GM12878 (cell line): Measurements from ENCODE around the gene CTNNA2. TPM values are rescaled to one million over a fixed set of nuclear protein-coding genes. Genes with fewer than 3 reads are reported as not detected.

Experiments used
- ATAC-seq: fragments of 200-7000 bp; cut with Tn5 transposase; 3 replicates; pipeline ENCODE4 v1.9.1; 2020; ENCODE audit warnings: mild to moderate bottlenecking, moderate library complexity
- BruUV-seq: library from RNA; stranded (reverse); fragments of 400-500 nt; replicated peaks from 2 replicates; lab custom pipeline; 2021; lab: Mats Ljungman, UMichigan
- CTCF ChIA-PET: fragments of 300-600 bp; sonication (Branson Sonifier 250); formaldehyde crosslinking; extraction: SDS; loops from one replicate; lab custom pipeline; 2021; ENCODE audit warnings: inconsistent platforms; lab: Yijun Ruan, JAX
- POLR2A ChIA-PET: fragments of 350-600 bp; formaldehyde crosslinking; extraction: SDS; loops from one replicate; lab custom pipeline; 2021; ENCODE audit warnings: inconsistent platforms; lab: Charles Lee
- RAD21 ChIA-PET: fragments of 300-600 bp; sonication (Branson Sonifier 250); formaldehyde crosslinking; loops from one replicate; lab custom pipeline; 2023; ENCODE audit warnings: antibody characterized with exemption; ENCODE audit not compliant: unreplicated experiment; lab: Charles Lee
- SMC1A ChIA-PET: fragments of 300-600 bp; sonication (Branson Sonifier 250); formaldehyde crosslinking; loops from one replicate; lab custom pipeline; 2023; ENCODE audit not compliant: unreplicated experiment, uncharacterized antibody; lab: Charles Lee
- DNase-seq: peaks from one replicate; pipeline ENCODE4 v3.0.0-alpha.2; 2011; ENCODE audit warnings: low read depth, low spot score
- FAIRE-seq: peaks from 3 replicates; lab custom pipeline; 2011; peaks lifted over from hg19 to GRCh38; lab: Jason Lieb, UNC
- H2AFZ ChIP-seq: 2 replicates; pipeline ENCODE4 v1.6.0; 2011; ENCODE audit warnings: low read depth, low read length, control low read depth; ENCODE audit not compliant: control insufficient read depth
- H3K27ac ChIP-seq: 2 replicates; pipeline ENCODE4 v1.5.1; 2011; ENCODE audit warnings: control low read depth; ENCODE audit not compliant: control insufficient read depth, insufficient read depth
- H3K27me3 ChIP-seq, 2 experiments: replicated peaks in 1 of 2; 2 replicates each; pipeline versions ENCODE4 v1.6.0 to v1.6.1; 2011; ENCODE audit warnings: low read length in 1 of 2; ENCODE audit not compliant: control insufficient read depth in 2 of 2, insufficient read depth in 2 of 2
- H3K36me3 ChIP-seq, 2 experiments: 2 replicates each; pipeline ENCODE4 v1.5.1; 2011; ENCODE audit warnings: low read length in 1 of 2; ENCODE audit not compliant: control insufficient read depth in 2 of 2, insufficient read depth in 2 of 2
- H3K4me1 ChIP-seq: 2 replicates; pipeline ENCODE4 v1.6.1; 2011; ENCODE audit warnings: mild to moderate bottlenecking, low read length, moderate library complexity, mixed read lengths; ENCODE audit not compliant: control insufficient read depth, insufficient read depth
- H3K4me2 ChIP-seq: 2 replicates; pipeline ENCODE4 v1.6.0; 2011; ENCODE audit warnings: control low read depth; ENCODE audit not compliant: control insufficient read depth, insufficient read depth
- H3K4me3 ChIP-seq: fragments of 200-600 bp; sonication (generic); 2 replicates; pipeline ENCODE4 v1.5.1; 2016
- H3K79me2 ChIP-seq: 2 replicates; pipeline ENCODE4 v1.6.0; 2011; ENCODE audit warnings: low read length; ENCODE audit not compliant: control insufficient read depth, insufficient read depth
- H3K9ac ChIP-seq: 2 replicates; pipeline ENCODE4 v1.8.0; 2011; ENCODE audit warnings: low read length, control low read depth, mixed read lengths; ENCODE audit not compliant: control insufficient read depth, insufficient read depth
- H3K9me3 ChIP-seq: replicated peaks from 3 replicates; pipeline ENCODE4 v1.5.1; 2011; ENCODE audit warnings: mild to moderate bottlenecking, low read length; ENCODE audit not compliant: control insufficient read depth, insufficient read depth
- H4K20me1 ChIP-seq: 2 replicates; pipeline ENCODE4 v1.6.0; 2011; ENCODE audit not compliant: control insufficient read depth, insufficient read depth
- CEBPB ChIP-seq, 2 experiments: fragments of 150-350 bp in 1 of 2; IDR thresholded peaks; 2 replicates each; pipeline ENCODE4 v1.6.1; 2012 to 2014; ENCODE audit warnings: low read depth in 2 of 2, low read length in 2 of 2, borderline replicate concordance in 1 of 2, inconsistent platforms in 1 of 2
- CREM ChIP-seq: IDR thresholded peaks from 2 replicates; pipeline ENCODE4 v1.6.1; 2014; ENCODE audit warnings: antibody characterized with exemption, low read depth
- DPF2 ChIP-seq: fragments of 450-650 bp; IDR thresholded peaks from 2 replicates; pipeline ENCODE4 v1.6.1; 2017; ENCODE audit warnings: mild to moderate bottlenecking
- ETV6 ChIP-seq, 2 experiments: fragments of 450-650 bp in 1 of 2; IDR thresholded peaks in 1 of 2; conservative IDR thresholded peaks in 1 of 2; 2 replicates each; pipeline ENCODE4 v1.6.1; 2014; ENCODE audit warnings: antibody characterized with exemption in 1 of 2, borderline replicate concordance in 1 of 2, low read depth in 1 of 2, mild to moderate bottlenecking in 1 of 2, moderate library complexity in 1 of 2
- HCFC1 ChIP-seq: fragments of 150-350 bp; IDR thresholded peaks from 2 replicates; pipeline ENCODE4 v1.6.1; 2014; ENCODE audit warnings: low read length
- JUND ChIP-seq: IDR thresholded peaks from 2 replicates; pipeline ENCODE4 v1.6.1; 2012; ENCODE audit warnings: low read depth, mild to moderate bottlenecking, low read length, improper control_type of control experiment, moderate library complexity
- KDM1A ChIP-seq: fragments of 200-600 bp; sonication (generic); IDR thresholded peaks from 2 replicates; pipeline ENCODE4 v1.6.1; 2016; ENCODE audit warnings: borderline replicate concordance
- KLF5 ChIP-seq: fragments of 450-650 bp; IDR thresholded peaks from 2 replicates; pipeline ENCODE4 v1.6.1; 2014; ENCODE audit warnings: mild to moderate bottlenecking; ENCODE audit not compliant: partially characterized antibody
- NFXL1 ChIP-seq: fragments of 450-650 bp; IDR thresholded peaks from 2 replicates; pipeline ENCODE4 v1.6.1; 2017; ENCODE audit warnings: antibody characterized with exemption, mild to moderate bottlenecking, borderline replicate concordance
- POLR2A ChIP-seq: IDR thresholded peaks from 2 replicates; pipeline ENCODE4 v1.6.1; 2011; ENCODE audit warnings: low read depth, mild to moderate bottlenecking, low read length
- POLR2AphosphoS2 ChIP-seq: IDR thresholded peaks from 2 replicates; pipeline ENCODE4 v1.6.1; 2011; ENCODE audit warnings: low read depth, mild to moderate bottlenecking, low read length, improper control_type of control experiment, moderate library complexity
- RCOR1 ChIP-seq: conservative IDR thresholded peaks from 2 replicates; pipeline ENCODE4 v1.6.1; 2012; ENCODE audit warnings: low read depth, low read length, improper control_type of control experiment
- RELA ChIP-seq: fragments of 450-650 bp; IDR thresholded peaks from 2 replicates; pipeline ENCODE4 v1.8.0; 2014; ENCODE audit warnings: borderline replicate concordance; ENCODE audit not compliant: partially characterized antibody
- ZNF207 ChIP-seq: fragments of 450-650 bp; IDR thresholded peaks from 2 replicates; pipeline ENCODE4 v1.6.1; 2014; ENCODE audit warnings: antibody characterized with exemption, mild to moderate bottlenecking, borderline replicate concordance
- WGBS: methylation state at CpG from one replicate; pipeline ENCODE4 v1.1.6; 2016; ENCODE audit warnings: low lambda C conversion rate; ENCODE audit not compliant: insufficient replicate concordance, insufficient coverage; ENCODE audit errors: missing lambda C conversion rate; 5-methylcytosine and 5-hydroxymethylcytosine counted together
- in situ Hi-C: fragments of 300-500 bp; cut with MboI; formaldehyde crosslinking; loops from 9 replicates; pipeline ENCODE4 v1.14.3; 2018; ENCODE audit warnings: mixed read lengths
- intact Hi-C: fragments of 100-400 bp; cut with micrococcal nuclease; formaldehyde crosslinking; loops from one replicate; pipeline ENCODE4 v1.14.2; 2022; ENCODE audit not compliant: unreplicated experiment
- polyA plus RNA-seq, 11 experiments: library from polyadenylated mRNA; depleted of rRNA in 4 of 11; unstranded in 6 of 11; stranded (reverse) in 5 of 11; fragments of >200 nt; fragmentation: Nextera tagmentation in 4 of 11; fragmentation: Illumina TruSeq in 1 of 11; extraction: Ambion mirVana in 4 of 11; extraction: Trizol in 1 of 11; gene quantifications; 1 replicate in 1 of 11; 2 replicates in 10 of 11; pipeline versions ENCODE4 v1.2.1 to v1.2.3, GENCODE V29; 2011 to 2016; ENCODE audit warnings: inconsistent platforms in 2 of 11, missing spikeins in 2 of 11, low read depth in 1 of 11
- total RNA-seq, 4 experiments: library from RNA; depleted of rRNA in 3 of 4; stranded (reverse); fragments of >200 nt in 3 of 4; fragmentation: Illumina TruSeq in 1 of 4; extraction: Trizol in 1 of 4; gene quantifications; 2 replicates each; pipeline versions ENCODE4 v1.2.1 to v1.2.3, GENCODE V29; 2013 to 2021
- TF ChIP-seq, protein P1 (sequence below): fragments of 450-650 bp; IDR thresholded peaks from 2 replicates; pipeline ENCODE4 v1.6.1; 2018; ENCODE audit warnings: borderline replicate concordance, mild to moderate bottlenecking; ENCODE audit not compliant: partially characterized antibody

The CTNNA2 gene
- total and polyA plus RNA-seq, 10 of the 15 experiments (the other 5 are each of a cell fraction or from before 2014, with no cell fraction given), result 2.4 to 36.2 (median 6.6) TPM

DNA sequence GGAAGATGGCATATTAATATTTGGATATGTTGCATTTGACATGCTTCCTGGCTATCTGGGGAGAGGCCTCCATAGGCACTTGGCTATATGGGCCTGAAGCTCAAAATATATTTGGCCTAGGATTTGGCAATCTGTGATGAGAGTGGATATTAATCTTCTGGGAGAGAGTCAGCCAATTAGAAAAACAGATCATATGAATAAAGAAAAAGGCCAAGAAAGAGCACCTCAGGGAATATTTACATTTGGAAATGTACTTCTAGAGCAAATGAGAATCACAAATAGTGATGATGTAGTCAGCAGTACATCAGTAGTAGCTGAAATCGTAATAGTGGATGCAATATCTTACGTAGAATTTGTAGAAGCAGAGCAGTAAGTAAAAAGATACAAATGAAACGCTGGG is 277.0 kb downstream of the CTNNA2 start:
- ChIA-PET POLR2A (no interaction called here), CTCF (no interaction called here), SMC1A (no interaction called here), RAD21 (no interaction called here)
- H3K36me3 ChIP-seq, result no peaks in the 10 kb centered on the region
- H2AFZ ChIP-seq, result no peak overlapping the region
- FAIRE-seq, result no peak
- no peaks in the 10 kb centered on the region for H3K79me2 ChIP-seq
- H3K9ac ChIP-seq, result no peak overlapping the region
- in situ Hi-C loops, result no loop called here
- H3K4me2 ChIP-seq, result no peak overlapping the region
- no peaks in the 10 kb centered on the region for H4K20me1 ChIP-seq
- no peak for ATAC-seq
- no peak overlapping the region for H3K4me3 ChIP-seq
- no peaks in the 10 kb centered on the region for H3K4me1 ChIP-seq
- intact Hi-C loops, result no loop called here
- BruUV-seq, result no TSS peak
- H3K9me3 ChIP-seq, result no peaks in the 10 kb centered on the region
- 1% methylated on average over 3 of the region's 3 CpGs for WGBS
- DNase-seq, result no peak
- no peak for TF ChIP-seq POLR2A
- TF ChIP-seq KLF5, result no peak
- TF ChIP-seq DPF2, result no peak
- TF ChIP-seq, protein P1, sequence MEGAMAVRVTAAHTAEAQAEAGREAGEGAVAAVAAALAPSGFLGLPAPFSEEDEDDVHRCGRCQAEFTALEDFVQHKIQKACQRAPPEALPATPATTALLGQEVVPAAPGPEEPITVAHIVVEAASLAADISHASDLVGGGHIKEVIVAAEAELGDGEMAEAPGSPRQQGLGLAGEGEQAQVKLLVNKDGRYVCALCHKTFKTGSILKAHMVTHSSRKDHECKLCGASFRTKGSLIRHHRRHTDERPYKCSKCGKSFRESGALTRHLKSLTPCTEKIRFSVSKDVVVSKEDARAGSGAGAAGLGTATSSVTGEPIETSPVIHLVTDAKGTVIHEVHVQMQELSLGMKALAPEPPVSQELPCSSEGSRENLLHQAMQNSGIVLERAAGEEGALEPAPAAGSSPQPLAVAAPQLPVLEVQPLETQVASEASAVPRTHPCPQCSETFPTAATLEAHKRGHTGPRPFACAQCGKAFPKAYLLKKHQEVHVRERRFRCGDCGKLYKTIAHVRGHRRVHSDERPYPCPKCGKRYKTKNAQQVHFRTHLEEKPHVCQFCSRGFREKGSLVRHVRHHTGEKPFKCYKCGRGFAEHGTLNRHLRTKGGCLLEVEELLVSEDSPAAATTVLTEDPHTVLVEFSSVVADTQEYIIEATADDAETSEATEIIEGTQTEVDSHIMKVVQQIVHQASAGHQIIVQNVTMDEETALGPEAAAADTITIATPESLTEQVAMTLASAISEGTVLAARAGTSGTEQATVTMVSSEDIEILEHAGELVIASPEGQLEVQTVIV, result no peak
- TF ChIP-seq HCFC1, result no peak
- TF ChIP-seq ETV6 (conservative IDR thresholded peaks at IDR 0.05 in 1 of 2, IDR thresholded peaks at IDR 0.05 in 1 of 2; ENCODE audit: borderline replicate concordance in 1 of 2, low read depth in 1 of 2), result no peak
- TF ChIP-seq, all 136 proteins: peak for 0
- no peaks in the 10 kb centered on the region for H3K27me3 ChIP-seq
- H3K27ac ChIP-seq, result no peak overlapping the region

DNA sequence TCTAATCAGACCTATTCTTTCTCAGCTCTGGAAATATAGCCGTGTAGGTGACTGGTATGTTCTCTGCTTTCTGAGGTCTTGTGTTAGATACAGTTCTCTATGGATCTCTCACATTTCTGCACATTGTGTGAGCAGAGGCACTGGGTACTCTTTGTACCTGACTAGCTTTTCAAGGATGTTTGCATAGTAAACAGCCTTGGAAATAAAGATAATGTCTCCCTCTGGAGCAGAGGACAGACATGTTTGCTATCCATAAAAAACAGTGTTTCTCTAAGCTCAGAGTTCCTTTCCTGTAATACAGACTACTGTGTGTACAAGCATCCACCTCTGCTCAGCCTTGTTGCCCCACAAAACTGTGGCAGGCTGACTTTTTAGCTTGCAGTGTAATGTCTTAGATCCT is 279.2 kb downstream of the CTNNA2 start:
- ATAC-seq (no peak), DNase-seq (no peak), FAIRE-seq (no peak)
- Histone ChIP-seq H2AFZ (no peak overlapping the region), H3K9ac (no peak overlapping the region), H3K4me2 (no peak overlapping the region), H3K9me3 (no peaks in the 10 kb centered on the region), H3K4me3 (no peak overlapping the region), H3K79me2 (no peaks in the 10 kb centered on the region), H3K4me1 (no peaks in the 10 kb centered on the region), H3K36me3 (no peaks in the 10 kb centered on the region), H3K27ac (no peak overlapping the region), H3K27me3 (no peaks in the 10 kb centered on the region), H4K20me1 (no peaks in the 10 kb centered on the region)
- CTCF ChIA-PET, result no interaction called here
- 0% methylated on average over 1 of the region's 1 CpG for WGBS
- in situ Hi-C loops, result no loop called here
- RAD21 ChIA-PET, result no interaction called here
- BruUV-seq, result no TSS peak
- intact Hi-C loops, result no loop called here
- POLR2A ChIA-PET, result no interaction called here
- SMC1A ChIA-PET, result interaction anchor here (1.1 kb wide), 1 partner anchor 11 kb away, joined by 3 read pairs; no protein-coding TSS in a partner anchor
- TF ChIP-seq NFXL1 (no peak), KDM1A (no peak), RELA (no peak), JUND (no peak), ZNF207 (no peak), CREM (no peak), CEBPB (IDR thresholded peaks at IDR 0.05; ENCODE audit: borderline replicate concordance in 1 of 2, low read depth in 2 of 2, low read length in 2 of 2) (no peak), RCOR1 (no peak), POLR2AphosphoS2 (no peak)
